Endometrium (tissue), 2 donors: ENCODE data around the gene SEM1.
"Not testable (repeated sequence)": the region's sequence is repeated elsewhere in the genome, so short reads cannot be mapped to it uniquely, and the experiment has no call there.

ENCODE experiments used
- FAIRE-seq: peaks from 2 replicates; lab custom pipeline; 2012; peaks lifted over from hg19 to GRCh38; lab: Jason Lieb, UNC
- donor health status: control.
- donor health status: control.

The SEM1 gene

DNA sequence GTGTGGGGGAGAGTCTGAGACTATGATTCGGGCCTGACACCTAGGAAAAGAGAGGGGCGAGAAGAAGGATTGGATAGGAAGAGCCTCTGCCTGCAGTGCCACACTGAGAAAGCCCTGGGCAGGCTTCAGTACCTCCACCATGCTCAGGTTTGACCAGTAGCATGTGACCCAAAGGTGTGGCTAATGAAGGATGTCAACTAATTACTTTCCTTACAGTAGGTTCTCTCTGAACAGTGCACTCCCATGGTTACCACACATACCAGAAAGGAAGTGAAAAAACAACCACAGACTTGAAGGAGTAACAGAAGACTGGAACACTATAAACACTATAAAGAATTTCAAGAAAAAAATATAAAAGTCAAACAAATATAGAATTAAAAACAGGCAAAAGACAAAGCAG, 46.2 kb downstream of the SEM1 start:
- FAIRE-seq: no peak

DNA sequence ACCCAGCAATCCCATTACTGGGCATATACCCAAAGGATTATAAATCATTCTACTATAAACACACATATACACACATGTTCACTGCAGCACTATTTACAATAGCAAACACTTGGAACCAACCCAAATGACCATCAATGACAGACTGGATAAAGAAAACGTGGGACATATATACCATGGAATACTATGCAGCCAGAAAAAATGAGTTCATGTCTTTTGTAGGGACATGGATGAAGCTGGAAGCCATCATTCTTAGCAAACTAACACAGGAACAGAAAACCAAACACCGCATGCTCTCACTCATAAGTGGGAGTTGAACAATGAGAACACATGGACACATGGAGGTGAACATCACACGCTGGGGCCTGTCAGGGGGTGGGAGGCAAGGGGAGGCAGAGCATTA, 47.5 kb downstream of the SEM1 start:
- not testable (repeated sequence) for FAIRE-seq

GRCh38 chr7:96658022-96658412, 51.6 kb downstream of the SEM1 start:
- no peak for FAIRE-seq

GRCh38 chr7:96657347-96658021, 52.2 kb downstream of the SEM1 start:
- FAIRE-seq: no peak

GRCh38 chr7:96655956-96656355, 53.7 kb downstream of the SEM1 start:
- FAIRE-seq: no peak

- FAIRE-seq: no peak
Observed at GRCh38 chr7:96654630-96655188, 54.9 kb downstream of the SEM1 start.

DNA sequence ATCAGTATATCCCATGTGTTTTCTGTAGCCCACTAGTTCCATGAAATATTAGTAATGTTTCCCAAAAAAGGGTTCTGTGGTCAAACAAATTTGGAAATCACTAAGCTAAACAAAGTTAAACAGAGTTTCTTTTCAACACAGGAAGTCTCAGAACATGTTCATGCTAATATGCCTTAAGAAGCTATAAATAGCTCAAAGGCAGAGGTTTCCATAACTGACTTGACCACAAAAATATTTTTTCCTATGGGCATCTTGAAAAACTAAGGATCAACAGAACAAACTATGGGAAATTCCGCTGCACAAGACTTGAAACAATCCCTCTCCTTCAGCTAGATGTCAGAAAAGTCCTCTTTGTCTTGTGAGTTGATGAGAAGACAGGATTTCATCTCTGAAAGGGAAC, 59.7 kb downstream of the SEM1 start:
- no peak for FAIRE-seq

GRCh38 chr7:96648784-96649183, 60.9 kb downstream of the SEM1 start:
- FAIRE-seq: no peak

DNA sequence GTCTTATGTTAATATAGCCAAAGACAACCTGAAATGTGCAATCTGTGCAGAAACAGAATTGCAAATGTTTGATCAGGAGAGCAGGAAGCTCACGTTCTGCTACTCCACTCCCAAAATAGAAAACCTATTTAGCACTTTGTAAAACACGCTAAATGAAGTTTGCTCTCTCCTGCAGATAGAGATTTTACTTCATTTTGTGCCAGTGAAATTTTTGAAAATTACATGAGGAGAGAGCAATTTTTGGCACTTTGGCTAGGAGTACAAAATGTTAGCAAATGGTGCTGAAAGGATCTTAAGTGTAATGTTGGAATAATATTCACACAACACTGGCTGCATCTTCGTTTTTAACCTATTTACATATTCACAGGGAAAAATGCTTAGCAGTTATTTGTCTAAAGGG, 61.9 kb downstream of the SEM1 start:
- FAIRE-seq: no peak

DNA sequence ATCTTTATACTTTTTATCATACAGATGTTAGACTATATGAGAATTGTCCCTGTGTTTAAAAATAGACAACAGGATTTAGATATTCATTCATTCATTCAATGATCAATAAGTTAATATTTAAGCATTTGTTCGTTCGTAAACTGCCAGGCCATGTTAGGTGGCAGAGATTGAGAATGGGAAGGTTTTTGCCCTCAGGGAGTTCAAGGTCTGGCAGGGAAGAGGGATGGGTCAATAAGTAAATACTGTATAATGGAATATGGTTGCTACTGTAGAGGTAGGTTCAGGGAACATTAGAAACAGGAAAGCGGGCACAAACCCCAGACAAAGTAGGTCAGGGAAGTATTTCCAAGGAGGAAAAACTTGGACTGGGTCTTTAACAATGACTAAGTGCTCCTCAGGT, 64.6 kb downstream of the SEM1 start:
- no peak for FAIRE-seq

DNA sequence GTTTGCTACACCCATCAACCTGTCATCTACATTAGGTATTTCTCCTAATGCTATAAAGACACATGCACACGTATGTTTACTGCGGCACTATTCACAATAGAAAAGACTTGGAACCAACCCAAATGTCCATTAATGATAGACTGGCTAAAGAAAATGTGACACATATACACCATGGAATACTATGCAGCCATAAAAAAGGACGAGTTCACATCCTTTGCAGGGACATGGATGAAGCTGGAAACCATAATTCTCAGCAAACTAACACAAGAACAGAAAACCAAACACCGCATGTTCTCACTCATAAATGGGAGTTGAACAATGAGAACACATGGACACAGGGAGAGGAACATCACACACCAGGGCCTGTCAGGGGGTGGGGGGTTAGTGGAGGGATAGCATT, 66.2 kb downstream of the SEM1 start:
- FAIRE-seq: not testable (repeated sequence)

GRCh38 chr7:96640054-96640453, 69.6 kb downstream of the SEM1 start:
- FAIRE-seq: no peak
